Activated naive CD8-positive, alpha-beta T cell treated with anti-CD3 and anti-CD28 coated beads, Interleukin-2, amount 50 U/mL, for 24 hours (primary cell): ENCODE results near the gene TRRAP.
A peak's percentile ranks its signal among the peaks of the same experiment; 100 is the strongest.
"Not testable (repeated sequence)": the region's sequence is repeated elsewhere in the genome, so short reads cannot be mapped to it uniquely, and the experiment has no call there.

Source experiments
- ATAC-seq: fragments of 150-1000 bp; cut with Tn5 transposase; one replicate; pipeline ENCODE4 v1.10.0; 2021
- DNase-seq: peaks from one replicate; pipeline ENCODE4 v3.0.0; 2021
- H3K27ac Mint-ChIP-seq: one replicate; pipeline ENCODE4 v1.8.0; 2021; ENCODE audit warnings: mild to moderate bottlenecking, mixed read lengths
- H3K27me3 Mint-ChIP-seq: one replicate; pipeline ENCODE4 v1.8.0; 2021; ENCODE audit warnings: mixed read lengths
- H3K36me3 Mint-ChIP-seq: one replicate; pipeline ENCODE4 v1.8.0; 2021; ENCODE audit warnings: low read depth, mixed read lengths
- H3K4me1 Mint-ChIP-seq: one replicate; pipeline ENCODE4 v1.8.0; 2021; ENCODE audit warnings: mixed read lengths
- H3K4me3 Mint-ChIP-seq: one replicate; pipeline ENCODE4 v1.8.0; 2021; ENCODE audit warnings: mild to moderate bottlenecking, moderate library complexity, mixed read lengths
- H3K9me3 Mint-ChIP-seq: one replicate; pipeline ENCODE4 v1.8.0; 2021; ENCODE audit warnings: mixed read lengths

Gene TRRAP

DNA sequence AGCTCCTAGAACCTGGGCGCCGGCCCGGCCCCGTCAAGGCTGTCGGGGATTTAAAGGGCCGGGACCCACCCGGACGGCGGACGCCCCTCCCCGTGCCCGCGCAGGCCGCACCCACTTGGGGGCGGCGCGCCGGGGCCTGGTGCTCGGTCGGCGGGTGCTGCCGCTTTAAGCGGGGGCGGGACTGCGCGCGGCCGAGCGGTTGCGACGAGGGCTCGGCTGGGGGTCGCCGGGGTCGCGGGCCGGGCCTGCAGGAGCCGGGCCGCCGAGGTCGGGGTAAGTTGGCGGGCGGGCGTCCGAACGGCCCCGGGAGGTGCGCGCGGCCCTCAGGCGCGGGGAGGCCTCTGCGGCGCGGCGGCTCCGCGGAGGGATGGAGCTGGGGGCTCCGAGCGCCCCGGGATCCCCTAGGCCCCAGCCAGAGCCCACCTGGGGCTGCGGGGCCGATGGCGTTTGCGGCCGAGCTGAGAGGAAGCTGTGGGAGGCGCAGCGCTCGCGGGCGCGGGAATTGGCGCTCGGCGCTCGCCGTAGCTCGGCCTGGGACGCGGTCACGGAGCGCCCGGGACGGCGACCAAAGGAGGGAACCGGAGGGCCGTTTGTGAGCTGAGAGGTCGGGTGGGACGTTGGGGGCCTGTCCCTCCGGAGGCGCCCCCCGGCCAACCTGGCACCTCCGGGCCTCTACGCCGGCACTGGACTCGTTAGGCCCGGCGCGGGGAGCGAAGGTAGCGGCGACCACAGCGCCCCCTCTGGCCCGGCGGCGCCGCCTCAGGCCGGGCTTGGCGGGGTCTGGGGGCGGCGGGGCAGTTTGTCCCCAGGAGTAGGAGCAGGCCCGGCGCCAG is at the start of gene TRRAP:
Gene TRRAP (plus strand): TSS at position 168 of the 833 bp plus-strand sequence. CDS start 2,619 bp downstream, outside the sequence.
- Mint-ChIP-seq H3K27me3 (peaks cover 10% of the 10 kb centered on the region), H3K4me1 (peaks cover 21% of the 10 kb centered on the region), H3K4me3 (peak within 1 kb of the TSS; percentile 88), H3K9me3 (no peaks in the 10 kb centered on the region), H3K36me3 (peaks cover 24% of the 10 kb centered on the region), H3K27ac (peak within 1 kb of the TSS; percentile 89)
- peak; percentile 81 for DNase-seq
- ATAC-seq = peak; percentile 80

DNA sequence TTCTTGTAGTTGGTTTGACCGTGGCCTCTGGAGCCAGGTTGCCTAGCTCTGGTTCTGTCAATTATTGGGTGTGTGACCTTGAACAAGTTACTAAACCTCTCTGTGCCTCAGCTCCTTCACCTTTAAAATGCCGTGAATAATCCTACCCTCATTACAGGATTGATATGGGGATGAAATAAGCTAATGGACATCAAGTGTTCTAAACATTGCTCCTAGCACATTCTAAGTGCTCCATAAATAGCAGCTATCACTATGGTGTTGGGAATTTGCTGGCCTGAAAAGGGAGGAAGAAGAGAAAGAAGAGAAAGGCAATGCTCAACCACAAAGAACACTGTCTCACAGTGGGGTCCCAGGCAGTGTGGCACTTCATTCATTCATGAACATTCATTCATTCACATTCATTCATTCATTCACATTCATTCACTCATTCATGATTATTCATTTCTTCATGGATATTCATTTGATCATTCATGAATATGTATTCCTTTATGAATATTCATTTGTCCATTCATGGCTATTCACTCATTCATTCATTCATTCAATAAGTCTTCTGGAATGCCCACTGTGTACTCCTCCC is 47.3 kb upstream of the TRRAP start:
- H3K27ac Mint-ChIP-seq = no peak overlapping the region
- ATAC-seq (no peak), DNase-seq (no peak)
- H3K4me3 Mint-ChIP-seq = no peak overlapping the region
- peaks cover 10% of the 10 kb centered on the region for H3K27me3 Mint-ChIP-seq
- no peaks in the 10 kb centered on the region for H3K9me3 Mint-ChIP-seq
- H3K4me1 Mint-ChIP-seq = no peaks in the 10 kb centered on the region
- no peaks in the 10 kb centered on the region for H3K36me3 Mint-ChIP-seq

DNA sequence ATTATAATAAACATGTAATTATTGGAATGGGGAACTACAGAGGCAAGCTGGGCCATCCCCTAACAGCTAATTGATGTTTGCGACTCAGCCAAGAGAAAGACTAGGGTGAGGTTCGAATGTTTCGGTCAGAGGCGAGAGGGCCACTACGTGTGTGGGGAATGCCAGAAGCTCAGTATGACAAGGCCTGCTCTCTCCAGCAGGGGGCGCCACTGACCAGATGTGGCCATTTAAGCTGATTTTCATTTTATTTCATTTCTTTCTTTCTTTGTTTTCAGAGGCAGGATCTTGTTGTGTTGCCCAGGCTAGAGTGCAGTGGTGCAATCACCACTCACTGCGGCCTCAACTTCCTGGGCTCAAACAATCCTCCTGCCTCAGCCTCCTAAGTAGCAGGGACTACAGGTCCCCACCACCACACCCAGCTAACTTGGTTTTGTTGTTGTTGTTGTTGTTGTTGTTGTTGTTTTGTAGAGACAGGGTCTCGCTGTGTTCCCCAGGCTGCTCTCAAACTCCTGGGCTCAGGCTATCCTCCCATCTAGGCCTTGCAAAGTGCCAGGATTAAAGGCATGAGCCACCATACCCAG is 46.6 kb upstream of the TRRAP start:
- Mint-ChIP-seq H3K27ac (no peak overlapping the region), H3K4me1 (no peaks in the 10 kb centered on the region), H3K27me3 (peaks cover 10% of the 10 kb centered on the region), H3K4me3 (no peak overlapping the region), H3K9me3 (no peaks in the 10 kb centered on the region), H3K36me3 (no peaks in the 10 kb centered on the region)
- peak; percentile 56 for DNase-seq
- ATAC-seq = no peak

DNA sequence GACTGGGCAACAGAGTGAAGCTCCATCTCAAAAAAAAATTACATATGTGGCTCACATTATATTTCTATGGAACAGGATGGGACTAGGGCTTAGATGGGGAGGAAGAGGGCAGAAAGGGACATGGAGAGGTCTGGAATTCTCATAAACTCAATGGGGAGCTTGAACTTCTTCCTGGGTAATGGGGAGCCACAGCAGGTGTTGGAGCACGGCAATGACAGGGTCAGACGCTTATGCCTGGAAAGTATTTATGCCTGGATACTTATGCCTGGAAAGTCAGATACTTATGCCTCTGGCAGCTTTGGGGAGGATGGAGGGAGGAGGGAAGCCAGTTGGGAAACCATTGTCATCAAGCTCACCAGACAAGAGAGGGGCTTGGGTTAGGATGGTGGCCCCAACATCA is 45.3 kb upstream of the TRRAP start:
- no peak overlapping the region for H3K27ac Mint-ChIP-seq
- no peak overlapping the region for H3K4me3 Mint-ChIP-seq
- peaks cover 7% of the 10 kb centered on the region for H3K27me3 Mint-ChIP-seq
- DNase-seq (no peak), ATAC-seq (no peak)
- H3K9me3 Mint-ChIP-seq = no peaks in the 10 kb centered on the region
- no peaks in the 10 kb centered on the region for H3K4me1 Mint-ChIP-seq
- H3K36me3 Mint-ChIP-seq = no peaks in the 10 kb centered on the region

DNA sequence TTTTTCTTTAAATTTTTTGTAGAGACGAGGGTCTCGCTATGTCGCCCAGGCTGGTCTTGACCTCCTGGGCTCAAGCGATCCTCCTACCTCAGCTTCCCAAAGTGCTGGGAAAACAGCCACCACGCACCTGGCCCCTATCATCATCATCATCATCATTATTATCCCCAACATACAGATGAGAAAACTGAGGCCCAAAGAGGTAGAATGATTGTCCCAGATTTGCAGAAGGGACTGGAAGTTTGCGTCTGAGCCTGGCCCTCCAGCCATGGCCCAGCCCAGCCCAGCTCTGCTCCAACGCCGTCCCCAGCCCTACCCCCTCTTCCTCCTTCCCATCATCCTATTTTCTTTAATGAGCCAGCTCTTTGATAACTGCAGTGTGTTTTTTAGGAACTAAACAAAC is 43.4 kb upstream of the TRRAP start:
- Mint-ChIP-seq H3K4me3 (no peak overlapping the region), H3K27ac (no peak overlapping the region), H3K4me1 (no peaks in the 10 kb centered on the region), H3K9me3 (no peaks in the 10 kb centered on the region), H3K36me3 (no peaks in the 10 kb centered on the region), H3K27me3 (peaks cover 5% of the 10 kb centered on the region)
- DNase-seq (no peak), ATAC-seq (no peak)

DNA sequence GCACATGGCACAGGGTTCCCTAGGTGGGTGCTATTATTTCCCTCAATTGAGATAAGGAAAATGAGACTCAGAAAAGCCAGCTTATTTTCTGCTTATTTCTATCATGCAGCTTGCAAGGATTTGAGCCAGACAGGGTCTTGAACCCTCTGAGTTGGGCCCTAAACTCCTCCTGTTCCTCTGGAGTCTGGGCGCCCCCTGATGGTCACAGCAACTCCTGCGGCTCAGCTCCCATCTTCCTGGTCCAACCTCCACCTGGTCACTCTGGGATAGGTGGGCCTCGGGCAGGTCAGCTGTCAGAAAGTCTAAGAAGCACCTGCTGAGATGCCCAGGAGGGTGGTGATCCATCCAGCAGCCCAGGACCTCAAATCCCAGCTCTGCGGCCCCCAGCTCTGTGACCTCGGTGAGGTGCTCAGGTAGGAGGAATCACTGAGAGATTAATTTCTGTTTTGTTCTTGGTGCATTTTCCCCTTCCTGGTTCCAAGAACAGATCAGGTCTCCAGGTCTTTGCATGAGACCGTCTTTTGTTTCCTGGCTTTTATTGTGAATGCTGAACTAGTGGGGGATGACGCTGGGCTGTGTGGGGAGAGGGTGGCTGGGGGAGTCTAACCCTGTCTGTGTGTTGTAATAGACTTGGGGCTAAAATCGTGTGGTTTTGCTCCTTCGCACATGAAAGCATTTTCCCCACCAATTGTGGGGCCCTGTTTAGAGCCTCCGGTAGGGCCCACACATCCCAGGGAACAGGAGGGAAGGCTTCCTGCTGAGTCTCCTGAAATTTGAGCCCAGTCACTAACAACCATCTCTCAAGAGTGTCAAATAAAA is 41.3 kb upstream of the TRRAP start:
- ATAC-seq (no peak), DNase-seq (peak; percentile 42)
- H3K36me3 Mint-ChIP-seq = no peaks in the 10 kb centered on the region
- H3K4me1 Mint-ChIP-seq = no peaks in the 10 kb centered on the region
- no peaks in the 10 kb centered on the region for H3K9me3 Mint-ChIP-seq
- no peak overlapping the region for H3K27ac Mint-ChIP-seq
- H3K27me3 Mint-ChIP-seq = peaks cover 6% of the 10 kb centered on the region
- no peak overlapping the region for H3K4me3 Mint-ChIP-seq

DNA sequence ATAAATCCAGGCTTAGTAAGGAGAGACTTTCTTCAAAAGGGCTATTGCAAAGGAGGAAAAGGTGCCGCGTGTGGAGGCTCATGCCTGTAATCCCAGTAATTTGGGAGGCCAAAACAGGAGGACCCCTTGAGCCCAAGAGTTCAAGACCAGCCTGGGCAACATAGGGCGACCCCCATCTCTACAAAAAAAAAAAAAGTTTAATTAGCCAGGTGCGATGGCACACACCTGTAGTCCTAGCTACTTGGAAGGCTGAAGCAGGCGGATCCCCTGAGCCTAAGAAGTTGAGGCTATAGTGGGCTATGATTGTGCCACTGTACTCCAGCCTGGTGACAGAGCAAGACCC is 40.7 kb upstream of the TRRAP start:
- H3K27ac Mint-ChIP-seq = no peak overlapping the region
- no peaks in the 10 kb centered on the region for H3K4me1 Mint-ChIP-seq
- no peak for ATAC-seq
- DNase-seq = no peak
- no peaks in the 10 kb centered on the region for H3K9me3 Mint-ChIP-seq
- no peaks in the 10 kb centered on the region for H3K36me3 Mint-ChIP-seq
- peaks cover 6% of the 10 kb centered on the region for H3K27me3 Mint-ChIP-seq
- no peak overlapping the region for H3K4me3 Mint-ChIP-seq

DNA sequence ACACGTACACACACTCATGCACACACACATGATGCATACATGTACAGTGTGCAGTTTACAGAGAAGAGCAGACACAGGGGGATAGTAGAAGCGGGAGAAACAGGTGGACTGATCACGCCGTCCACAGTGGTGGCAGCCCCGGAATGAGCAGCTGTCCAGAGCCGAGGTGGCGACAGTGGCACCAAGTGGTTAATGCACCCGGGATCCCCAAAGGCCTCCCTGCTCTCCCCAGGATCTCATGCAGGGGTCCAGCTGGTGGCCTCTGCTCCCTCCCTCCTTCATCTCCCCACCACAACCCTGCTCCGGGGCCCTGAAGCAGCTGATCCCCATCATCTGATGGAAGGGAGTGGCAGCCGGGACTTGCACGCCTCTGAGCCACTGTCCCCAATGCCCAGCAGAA is 38.2 kb upstream of the TRRAP start:
- peaks cover 6% of the 10 kb centered on the region for H3K27me3 Mint-ChIP-seq
- DNase-seq (no peak), ATAC-seq (no peak)
- no peaks in the 10 kb centered on the region for H3K9me3 Mint-ChIP-seq
- no peak overlapping the region for H3K27ac Mint-ChIP-seq
- no peaks in the 10 kb centered on the region for H3K4me1 Mint-ChIP-seq
- no peak overlapping the region for H3K4me3 Mint-ChIP-seq
- H3K36me3 Mint-ChIP-seq = no peaks in the 10 kb centered on the region

DNA sequence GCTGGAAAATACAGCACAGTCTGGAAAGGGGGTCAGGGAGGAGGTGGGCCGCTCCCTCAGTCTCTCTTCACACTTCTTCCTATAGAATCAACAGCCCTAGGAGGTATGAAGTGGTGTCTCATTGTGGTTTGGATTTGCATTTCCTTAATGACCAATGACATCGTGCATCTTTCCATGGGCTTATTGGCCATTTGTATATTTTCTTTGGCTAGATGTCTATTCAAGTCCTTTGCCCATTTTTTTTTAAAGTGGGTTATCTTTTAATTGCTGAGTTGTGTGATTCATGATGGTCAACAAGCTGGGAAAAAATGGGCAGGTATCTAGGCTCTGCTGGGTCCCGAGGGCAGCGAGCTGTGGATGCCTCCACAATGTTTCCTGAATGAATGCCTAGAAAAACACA is 37.6 kb upstream of the TRRAP start:
- Mint-ChIP-seq H3K4me1 (no peaks in the 10 kb centered on the region), H3K27ac (no peak overlapping the region), H3K36me3 (no peaks in the 10 kb centered on the region), H3K4me3 (no peak overlapping the region), H3K27me3 (peaks cover 6% of the 10 kb centered on the region), H3K9me3 (no peaks in the 10 kb centered on the region)
- ATAC-seq (no peak), DNase-seq (no peak)

DNA sequence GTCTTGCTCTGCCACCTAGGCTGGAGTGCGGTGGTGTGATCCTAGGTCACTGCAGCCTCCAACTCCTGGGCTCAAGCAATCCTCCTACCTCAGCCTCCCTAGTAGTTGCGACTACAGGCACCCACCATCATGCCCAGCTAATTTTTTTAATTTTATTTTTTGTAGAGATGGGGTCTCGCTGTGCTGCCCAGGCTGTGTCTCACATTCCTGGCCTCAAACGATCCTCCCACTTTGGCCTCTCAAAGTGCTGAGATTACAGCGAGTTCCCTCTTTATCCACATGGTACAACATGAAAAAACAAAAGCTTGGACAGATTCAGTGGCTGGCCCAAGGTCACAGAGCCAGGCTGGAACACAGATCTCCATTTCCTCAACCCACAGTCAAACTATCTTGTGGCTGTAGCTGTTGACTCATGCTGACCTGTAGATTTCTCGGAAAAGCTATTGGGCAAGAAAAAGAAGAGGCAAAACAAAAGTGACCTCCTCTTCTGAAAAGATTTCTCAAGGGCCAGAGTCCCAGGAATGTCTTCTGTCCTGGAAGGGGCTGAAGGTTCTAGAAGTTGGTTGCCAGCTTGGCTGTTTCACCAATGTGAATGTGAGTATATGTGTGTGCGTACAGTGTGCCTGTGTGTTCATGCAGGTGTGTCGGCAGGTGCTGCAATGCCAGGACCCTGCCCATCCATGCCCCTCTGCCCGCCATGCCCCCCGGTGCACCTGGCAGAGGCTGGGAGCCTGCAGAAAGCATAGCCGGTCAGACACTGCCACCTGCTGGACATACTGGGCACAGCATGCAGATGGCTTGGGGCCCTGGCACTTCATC is 36.9 kb upstream of the TRRAP start:
- H3K27me3 Mint-ChIP-seq = peaks cover 6% of the 10 kb centered on the region
- H3K9me3 Mint-ChIP-seq = no peaks in the 10 kb centered on the region
- peak; percentile 57 for ATAC-seq
- H3K27ac Mint-ChIP-seq = no peak overlapping the region
- no peaks in the 10 kb centered on the region for H3K4me1 Mint-ChIP-seq
- no peak overlapping the region for H3K4me3 Mint-ChIP-seq
- DNase-seq = peak; percentile 76
- no peaks in the 10 kb centered on the region for H3K36me3 Mint-ChIP-seq

DNA sequence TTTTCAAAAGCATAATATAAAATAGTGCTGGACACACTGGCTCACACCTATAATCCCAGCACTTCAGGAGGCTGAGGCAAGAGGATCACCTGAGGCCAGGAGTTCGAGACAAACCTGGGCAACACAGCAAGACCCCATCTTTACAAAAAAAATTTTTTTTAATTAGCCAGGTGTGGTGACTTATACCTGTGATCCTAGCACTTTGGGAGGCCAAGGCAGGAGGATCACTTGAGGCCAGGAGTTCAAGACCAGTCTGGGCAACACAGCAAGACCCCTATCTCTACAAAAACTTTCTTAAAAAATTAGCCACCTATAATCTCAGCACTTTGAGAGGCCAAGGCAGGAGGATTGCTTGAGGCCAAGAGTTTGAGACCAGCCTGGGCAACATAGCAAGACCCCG is 35.8 kb upstream of the TRRAP start:
- ATAC-seq, H3K9me3 Mint-ChIP-seq, H3K27ac Mint-ChIP-seq, H3K4me3 Mint-ChIP-seq, H3K4me1 Mint-ChIP-seq, H3K36me3 Mint-ChIP-seq, DNase-seq, H3K27me3 Mint-ChIP-seq: not testable (repeated sequence)

DNA sequence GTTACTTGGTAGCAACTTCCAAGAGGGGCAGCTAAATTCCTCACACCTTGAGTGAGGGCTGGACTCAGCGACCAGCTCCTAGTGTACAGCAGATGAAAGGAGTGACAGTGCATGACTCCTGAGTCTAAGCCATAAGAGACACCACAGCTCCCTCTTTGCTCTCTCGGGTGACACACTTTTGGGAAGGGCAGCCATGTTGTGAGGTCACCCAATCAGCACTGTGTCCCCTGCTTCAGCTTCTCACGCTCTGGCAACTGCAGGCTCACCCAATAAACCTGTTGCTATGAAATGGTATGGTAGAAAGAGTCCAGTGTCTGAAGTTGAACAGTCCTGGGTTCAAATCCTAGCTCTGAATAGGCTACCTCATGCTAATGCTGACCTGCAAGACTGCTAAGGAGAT is 29.4 kb upstream of the TRRAP start:
- H3K27me3 Mint-ChIP-seq = peaks cover 8% of the 10 kb centered on the region

DNA sequence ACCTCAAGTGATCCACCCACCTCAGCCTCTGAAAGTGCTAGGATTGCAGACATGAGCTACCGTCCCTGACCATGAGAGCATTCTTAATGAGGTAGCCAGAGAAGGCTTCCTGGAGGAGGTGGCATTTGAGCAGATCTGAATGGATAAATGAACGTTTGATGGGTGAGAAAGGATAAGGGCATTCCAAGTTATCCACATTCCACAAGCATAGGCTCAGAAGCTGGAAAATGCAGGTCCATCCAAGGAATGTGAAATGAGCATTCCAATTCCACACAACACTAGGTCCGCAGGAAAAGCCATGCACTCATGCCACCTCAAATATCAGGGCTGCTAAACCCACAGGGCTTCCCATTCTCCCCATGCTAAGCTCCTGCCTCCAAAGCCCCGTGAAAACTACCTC is 25.5 kb upstream of the TRRAP start:
- Mint-ChIP-seq H3K27me3 (peaks cover 8% of the 10 kb centered on the region), H3K27ac (no peak overlapping the region), H3K9me3 (peaks cover 8% of the 10 kb centered on the region), H3K4me3 (no peak overlapping the region), H3K36me3 (no peaks in the 10 kb centered on the region), H3K4me1 (no peaks in the 10 kb centered on the region)
- no peak for DNase-seq
- ATAC-seq = no peak

More for the DNA sequence above, 29.4 kb upstream of the TRRAP start:
- Mint-ChIP-seq H3K36me3 (no peaks in the 10 kb centered on the region), H3K9me3 (peaks cover 8% of the 10 kb centered on the region), H3K4me3 (no peak overlapping the region), H3K27ac (no peak overlapping the region), H3K4me1 (no peaks in the 10 kb centered on the region)
- ATAC-seq (no peak), DNase-seq (no peak)
